Karpas-422 (cell line): ENCODE results near the gene IGFLR1. TPM values are rescaled to one million over a fixed set of nuclear protein-coding genes. Genes with fewer than 3 reads are reported as not detected.
A peak's percentile ranks its signal among the peaks of the same experiment; 100 is the strongest.

ENCODE experiments used
- DNase-seq: peaks from one replicate; pipeline ENCODE4 v3.0.0-alpha.2; 2015
- H2AFZ ChIP-seq: fragments of 200-600 bp; sonication (generic); 2 replicates; pipeline ENCODE4 v1.6.1; 2014; ENCODE audit warnings: antibody characterized with exemption, low read length, mixed read lengths
- H3K27ac ChIP-seq: fragments of 200-600 bp; sonication (generic); 2 replicates; pipeline ENCODE4 v1.5.1; 2014; ENCODE audit warnings: mild to moderate bottlenecking, low read length, moderate library complexity
- H3K27me3 ChIP-seq: fragments of 200-600 bp; sonication (generic); 2 replicates; pipeline ENCODE4 v1.6.1; 2014; ENCODE audit warnings: low read length, mixed read lengths
- H3K36me3 ChIP-seq: fragments of 200-600 bp; sonication (generic); 2 replicates; pipeline ENCODE4 v1.6.1; 2014; ENCODE audit warnings: low read length, mixed read lengths; ENCODE audit not compliant: insufficient read depth
- H3K4me1 ChIP-seq: fragments of 200-600 bp; sonication (generic); 2 replicates; pipeline ENCODE4 v1.6.1; 2014; ENCODE audit warnings: mild to moderate bottlenecking, low read length, mixed read lengths
- H3K4me2 ChIP-seq: fragments of 200-600 bp; sonication (generic); 2 replicates; pipeline ENCODE4 v1.6.1; 2014; ENCODE audit warnings: low read length, low read depth, mild to moderate bottlenecking; ENCODE audit not compliant: poor library complexity, severe bottlenecking
- H3K4me3 ChIP-seq: fragments of 200-600 bp; sonication (generic); 2 replicates; pipeline ENCODE4 v1.5.1; 2014; ENCODE audit warnings: mild to moderate bottlenecking, antibody characterized with exemption, low read length, mixed read lengths
- H3K79me2 ChIP-seq: fragments of 200-600 bp; sonication (generic); 2 replicates; pipeline ENCODE4 v1.6.1; 2014; ENCODE audit warnings: mild to moderate bottlenecking, low read length, mixed read lengths
- H3K9ac ChIP-seq: fragments of 200-600 bp; sonication (generic); 2 replicates; pipeline ENCODE4 v1.6.0; 2014; ENCODE audit warnings: low read length
- H3K9me2 ChIP-seq: fragments of 200-600 bp; sonication (generic), shearing (Covaris generic); replicated peaks from 2 replicates; pipeline ENCODE4 v1.6.0; 2014; ENCODE audit warnings: mild to moderate bottlenecking, low read length, moderate library complexity; ENCODE audit not compliant: insufficient read depth
- H3K9me3 ChIP-seq: fragments of 300-700, 200-600 bp; sonication (generic); 2 replicates; pipeline ENCODE4 v1.6.1; 2014; ENCODE audit warnings: low read length, mixed read lengths
- H4K20me1 ChIP-seq: fragments of 200-600 bp; sonication (generic); 2 replicates; pipeline ENCODE4 v1.6.1; 2014; ENCODE audit warnings: mild to moderate bottlenecking, antibody characterized with exemption, low read length, low read depth; ENCODE audit not compliant: insufficient read depth
- total RNA-seq: library from RNA; depleted of rRNA; stranded (reverse); fragments of >200 nt; shearing (Covaris generic); gene quantifications from 2 replicates; pipeline ENCODE4 v1.2.3, GENCODE V29; 2014; ENCODE audit warnings: low replicate concordance

Gene IGFLR1
- total RNA-seq, 1 experiment from 2014 or later: 1.5 TPM

DNA sequence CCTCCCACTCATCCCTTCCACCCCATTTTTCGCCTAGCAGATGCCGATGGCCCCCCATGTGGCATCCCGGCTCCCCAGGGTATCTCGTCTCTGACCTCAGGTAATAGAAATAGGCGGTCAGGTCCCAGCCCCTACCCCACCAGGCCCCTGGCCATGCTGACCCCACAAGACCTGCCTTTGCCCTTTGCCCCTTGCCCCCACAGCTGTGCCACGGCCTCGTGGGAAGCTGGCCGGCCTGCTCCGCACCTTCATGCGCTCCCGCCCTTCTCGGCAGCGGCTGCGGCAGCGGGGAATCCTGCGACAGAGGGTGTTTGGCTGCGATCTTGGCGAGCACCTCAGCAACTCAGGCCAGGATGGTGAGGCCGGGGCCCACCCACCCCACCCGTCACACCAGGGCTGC, 38.5 kb upstream of the IGFLR1 start:
- Histone ChIP-seq H3K4me2 (no peak overlapping the region), H3K9me2 (no peaks in the 10 kb centered on the region), H3K4me3 (no peak overlapping the region), H3K9me3 (no peaks in the 10 kb centered on the region), H3K36me3 (no peaks in the 10 kb centered on the region), H3K9ac (no peak overlapping the region), H2AFZ (no peak overlapping the region), H3K27ac (no peak overlapping the region), H3K4me1 (peaks cover 8% of the 10 kb centered on the region), H4K20me1 (no peaks in the 10 kb centered on the region), H3K79me2 (peaks cover 6% of the 10 kb centered on the region; the same call in 1 of the 2 replicates), H3K27me3 (no peaks in the 10 kb centered on the region)
- no peak for DNase-seq

DNA sequence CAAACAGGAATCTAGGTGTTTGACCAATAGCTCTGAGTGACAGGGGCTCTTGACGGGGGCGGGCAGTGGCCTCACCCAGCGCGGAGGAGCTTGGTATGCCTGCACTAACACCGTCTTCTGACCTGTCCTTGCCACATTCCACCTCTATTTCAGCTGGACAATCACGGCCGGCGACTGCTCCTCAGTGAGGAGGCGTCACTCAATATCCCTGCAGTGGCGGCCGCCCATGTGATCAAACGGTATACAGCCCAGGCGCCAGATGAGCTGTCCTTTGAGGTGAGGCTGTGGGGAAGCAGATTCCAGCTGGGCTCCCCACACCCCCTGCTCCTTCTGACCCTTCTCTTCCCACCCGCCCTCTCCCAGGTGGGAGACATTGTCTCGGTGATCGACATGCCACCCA, 37.8 kb upstream of the IGFLR1 start:
- Histone ChIP-seq H3K79me2 (peaks cover 6% of the 10 kb centered on the region; the same call in 1 of the 2 replicates), H3K36me3 (no peaks in the 10 kb centered on the region), H4K20me1 (no peaks in the 10 kb centered on the region), H3K27me3 (no peaks in the 10 kb centered on the region), H3K4me1 (peaks cover 8% of the 10 kb centered on the region), H3K27ac (no peak overlapping the region), H3K9ac (no peak overlapping the region), H2AFZ (no peak overlapping the region), H3K9me2 (no peaks in the 10 kb centered on the region), H3K9me3 (no peaks in the 10 kb centered on the region), H3K4me3 (no peak overlapping the region), H3K4me2 (no peak overlapping the region)
- DNase-seq: no peak

- Histone ChIP-seq H3K4me3 (no peak overlapping the region), H3K9me3 (no peaks in the 10 kb centered on the region), H3K4me1 (peaks cover 12% of the 10 kb centered on the region), H3K36me3 (no peaks in the 10 kb centered on the region), H4K20me1 (no peaks in the 10 kb centered on the region), H2AFZ (no peak overlapping the region), H3K79me2 (peaks cover 6% of the 10 kb centered on the region; the same call in 1 of the 2 replicates), H3K27ac (no peak overlapping the region), H3K27me3 (no peaks in the 10 kb centered on the region), H3K9ac (no peak overlapping the region), H3K4me2 (no peak overlapping the region), H3K9me2 (no peaks in the 10 kb centered on the region)
- no peak for DNase-seq
These were observed 36.8 kb upstream of the IGFLR1 start for GRCh38 chr19:35779033-35779432.

GRCh38 chr19:35777961-35778360, 35.7 kb upstream of the IGFLR1 start:
- Histone ChIP-seq H3K27ac (no peak overlapping the region), H3K4me2 (no peak overlapping the region), H3K9me3 (no peaks in the 10 kb centered on the region), H3K4me3 (no peak overlapping the region), H3K4me1 (peaks cover 12% of the 10 kb centered on the region), H4K20me1 (0 out of 2 replicates have a peak, but pooled peaks cover 4% of the 10 kb centered on the region), H2AFZ (no peak overlapping the region), H3K9ac (no peak overlapping the region), H3K79me2 (peaks cover 6% of the 10 kb centered on the region; the same call in 1 of the 2 replicates), H3K9me2 (no peaks in the 10 kb centered on the region), H3K27me3 (no peaks in the 10 kb centered on the region), H3K36me3 (no peaks in the 10 kb centered on the region)
- no peak for DNase-seq

DNA sequence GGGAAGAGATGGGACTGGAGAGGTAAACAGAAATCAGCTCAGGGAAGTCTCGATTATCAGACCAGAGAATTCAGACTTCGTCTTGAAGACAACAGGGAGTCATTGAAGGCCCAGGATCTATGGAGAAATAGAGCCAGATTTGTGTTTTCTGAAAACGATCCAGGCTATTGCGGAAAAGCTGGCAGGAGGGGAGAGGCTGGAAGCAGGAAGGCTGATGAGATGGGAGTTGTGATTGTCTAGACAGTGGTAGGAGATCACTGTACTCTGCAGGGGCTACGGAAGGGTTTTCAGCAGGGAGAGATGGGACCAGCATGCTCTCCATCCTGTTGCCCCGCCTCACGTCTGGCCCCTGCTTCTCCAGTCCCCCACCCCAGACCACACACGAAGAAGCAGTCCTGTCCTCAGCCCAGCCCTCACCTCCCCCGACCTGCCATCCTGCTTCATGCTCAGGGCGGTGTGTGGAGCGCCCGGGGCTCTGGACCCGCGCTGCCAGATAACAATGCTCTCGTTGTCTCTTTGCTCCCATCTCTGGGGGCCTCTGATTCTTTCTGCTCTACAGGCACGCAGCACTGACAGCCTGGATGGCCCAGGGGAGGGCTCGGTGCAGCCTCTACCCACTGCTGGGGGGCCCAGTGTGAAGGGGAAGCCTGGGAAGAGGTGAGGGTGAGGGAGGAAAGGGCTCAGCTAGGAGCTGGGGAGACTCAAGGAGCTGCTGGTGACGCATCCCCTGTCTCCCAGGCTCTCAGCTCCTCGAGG, 35.0 kb upstream of the IGFLR1 start:
- Histone ChIP-seq H3K9me2 (no peaks in the 10 kb centered on the region), H3K27me3 (no peaks in the 10 kb centered on the region), H3K36me3 (no peaks in the 10 kb centered on the region), H3K4me1 (peaks cover 12% of the 10 kb centered on the region), H3K9ac (peak overlapping the region; percentile 89), H2AFZ (no peak overlapping the region), H3K27ac (no peak overlapping the region), H3K4me3 (no peak overlapping the region), H3K4me2 (no peak overlapping the region), H3K9me3 (no peaks in the 10 kb centered on the region), H3K79me2 (peaks cover 6% of the 10 kb centered on the region; the same call in 1 of the 2 replicates), H4K20me1 (0 out of 2 replicates have a peak, but pooled peaks cover 6% of the 10 kb centered on the region)
- no peak for DNase-seq

- no peak for DNase-seq
- Histone ChIP-seq H3K79me2 (peaks cover 6% of the 10 kb centered on the region; the same call in 1 of the 2 replicates), H4K20me1 (0 out of 2 replicates have a peak, but pooled peaks cover 6% of the 10 kb centered on the region), H3K9me3 (no peaks in the 10 kb centered on the region), H3K27me3 (no peaks in the 10 kb centered on the region), H3K36me3 (no peaks in the 10 kb centered on the region), H3K4me3 (peak overlapping the region; percentile 90), H3K9ac (peak overlapping the region; percentile 89), H3K27ac (0 out of 2 replicates have a peak overlapping the region, but pooled peaks have one; percentile 22), H3K4me1 (peaks cover 12% of the 10 kb centered on the region), H3K9me2 (no peaks in the 10 kb centered on the region), H3K4me2 (peak overlapping the region; percentile 75), H2AFZ (no peak overlapping the region; the same call in 1 of the 2 replicates)
These were observed 34.0 kb upstream of the IGFLR1 start for GRCh38 chr19:35776102-35776788.

GRCh38 chr19:35775298-35776101, 33.2 kb upstream of the IGFLR1 start, which contains the start of gene ARHGAP33:
Gene ARHGAP33, plus strand, starts transcription at chr19:35775564. Its CDS starts 95 bp downstream, at chr19:35775659.
- H3K9ac ChIP-seq: peak within 1 kb of the TSS; percentile 89
- H3K9me2 ChIP-seq: no peaks in the 10 kb centered on the region
- H3K79me2 ChIP-seq: peaks cover 6% of the 10 kb centered on the region; the same call in 1 of the 2 replicates
- H4K20me1 ChIP-seq: 0 out of 2 replicates have a peak, but pooled peaks cover 6% of the 10 kb centered on the region
- 0 out of 2 replicates have a peak within 1 kb of the TSS, but pooled peaks have one; percentile 22 for H3K27ac ChIP-seq
- H3K4me3 ChIP-seq: peak within 1 kb of the TSS; percentile 90
- H3K4me2 ChIP-seq: peak within 1 kb of the TSS; percentile 75
- H3K4me1 ChIP-seq: peaks cover 12% of the 10 kb centered on the region
- peak; percentile 100 for DNase-seq
- no peaks in the 10 kb centered on the region for H3K9me3 ChIP-seq
- H3K27me3 ChIP-seq: no peaks in the 10 kb centered on the region
- no peak within 1 kb of the TSS; the same call in 1 of the 2 replicates for H2AFZ ChIP-seq
- no peaks in the 10 kb centered on the region for H3K36me3 ChIP-seq
